ENCODE results near the gene FRS2. TPM values are rescaled to one million over a fixed set of nuclear protein-coding genes. Genes with fewer than 3 reads are reported as not detected.

Gene FRS2
- total and polyA plus RNA-seq, 2 experiments from 2014 or later, result 15.9 to 43.2 TPM

DNA sequence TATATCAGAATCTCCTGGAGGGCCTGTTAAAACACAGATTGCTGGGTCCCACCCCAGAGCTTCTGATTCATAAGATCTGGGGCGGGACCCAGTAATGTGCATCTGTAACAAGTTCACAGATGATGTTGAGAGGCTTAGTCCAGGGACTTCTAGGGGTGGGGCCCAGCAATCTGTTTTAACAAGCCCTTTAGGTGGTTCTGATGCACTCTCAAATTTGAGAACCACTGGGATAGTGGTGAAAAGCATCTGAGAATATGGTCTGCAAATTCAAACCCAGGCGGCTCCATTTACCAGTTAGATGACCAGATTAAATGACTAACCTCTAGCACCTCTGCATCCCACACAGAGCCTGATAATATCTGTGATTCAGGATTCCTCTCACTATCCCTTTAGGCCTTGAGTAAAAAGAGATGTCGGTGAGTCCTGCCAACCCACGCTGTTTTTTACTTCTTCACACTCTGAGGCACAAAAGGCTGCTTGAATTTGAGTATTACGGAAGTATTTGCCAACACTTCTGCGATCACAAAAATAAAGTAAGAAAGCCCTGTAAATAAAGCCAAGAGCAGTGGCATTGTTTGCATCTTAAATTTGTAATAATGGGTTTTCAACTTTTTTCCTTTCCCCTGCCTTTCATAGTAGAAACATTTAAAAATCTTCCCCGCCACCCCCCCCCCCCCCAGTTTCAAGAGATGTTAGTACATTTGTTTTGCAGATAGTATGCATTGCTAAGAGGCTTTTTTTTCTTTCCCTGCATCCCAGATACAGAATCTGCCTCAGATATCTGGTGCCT is 1.8 kb upstream of the FRS2 start:
- H3K27me3 ChIP-seq, result no peaks in the 10 kb centered on the region
- no peak overlapping the region for H3K27ac ChIP-seq
- DNase-seq (ENCODE audit: low read depth in 1 of 2, low spot score in 1 of 2), result peak in 1 of 2 donors; percentile 12
- TF ChIP-seq, protein P1, sequence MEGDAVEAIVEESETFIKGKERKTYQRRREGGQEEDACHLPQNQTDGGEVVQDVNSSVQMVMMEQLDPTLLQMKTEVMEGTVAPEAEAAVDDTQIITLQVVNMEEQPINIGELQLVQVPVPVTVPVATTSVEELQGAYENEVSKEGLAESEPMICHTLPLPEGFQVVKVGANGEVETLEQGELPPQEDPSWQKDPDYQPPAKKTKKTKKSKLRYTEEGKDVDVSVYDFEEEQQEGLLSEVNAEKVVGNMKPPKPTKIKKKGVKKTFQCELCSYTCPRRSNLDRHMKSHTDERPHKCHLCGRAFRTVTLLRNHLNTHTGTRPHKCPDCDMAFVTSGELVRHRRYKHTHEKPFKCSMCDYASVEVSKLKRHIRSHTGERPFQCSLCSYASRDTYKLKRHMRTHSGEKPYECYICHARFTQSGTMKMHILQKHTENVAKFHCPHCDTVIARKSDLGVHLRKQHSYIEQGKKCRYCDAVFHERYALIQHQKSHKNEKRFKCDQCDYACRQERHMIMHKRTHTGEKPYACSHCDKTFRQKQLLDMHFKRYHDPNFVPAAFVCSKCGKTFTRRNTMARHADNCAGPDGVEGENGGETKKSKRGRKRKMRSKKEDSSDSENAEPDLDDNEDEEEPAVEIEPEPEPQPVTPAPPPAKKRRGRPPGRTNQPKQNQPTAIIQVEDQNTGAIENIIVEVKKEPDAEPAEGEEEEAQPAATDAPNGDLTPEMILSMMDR (IDR thresholded peaks at IDR 0.05; ENCODE audit: low read depth, low read length), result no peak
- H3K36me3 ChIP-seq, result no peaks in the 10 kb centered on the region
- H3K9me3 ChIP-seq (ENCODE audit: low read depth), result no peaks in the 10 kb centered on the region
- no peak overlapping the region for H3K4me3 ChIP-seq
- peaks cover 15% of the 10 kb centered on the region for H3K4me1 ChIP-seq (ENCODE audit: low read depth)

DNA sequence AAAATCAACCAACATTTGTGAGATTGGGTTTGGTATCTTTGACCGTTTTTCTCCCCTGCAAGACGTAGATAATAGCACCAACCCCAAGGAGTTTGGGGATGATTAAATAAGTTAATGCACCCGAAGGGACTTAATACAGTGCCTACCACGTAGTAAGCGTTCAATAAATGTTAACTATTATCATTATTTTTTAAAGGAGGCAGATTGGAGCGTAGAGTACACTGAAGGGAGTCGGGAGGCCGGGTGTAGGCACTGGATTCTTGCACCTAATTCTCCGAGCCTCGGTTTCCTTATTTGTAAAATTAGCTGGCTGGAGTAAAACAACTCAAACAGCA is 367 bp upstream of the FRS2 start:
- H3K27me3 ChIP-seq, result no peaks in the 10 kb centered on the region
- H3K36me3 ChIP-seq, result no peaks in the 10 kb centered on the region
- H3K27ac ChIP-seq, result peak overlapping the region; percentile 100
- H3K4me1 ChIP-seq (ENCODE audit: low read depth), result peaks cover 26% of the 10 kb centered on the region
- H3K9me3 ChIP-seq (ENCODE audit: low read depth), result no peaks in the 10 kb centered on the region
- TF ChIP-seq, protein P1 (IDR thresholded peaks at IDR 0.05; ENCODE audit: low read depth, low read length), result no peak
- DNase-seq (ENCODE audit: low read depth in 1 of 2, low spot score in 1 of 2), result no peak
- peak overlapping the region; percentile 99 for H3K4me3 ChIP-seq

- no peak for DNase-seq (ENCODE audit: low read depth in 1 of 2, low spot score in 1 of 2)
- Histone ChIP-seq H3K9me3 (ENCODE audit: low read depth) (no peaks in the 10 kb centered on the region), H3K4me3 (peak overlapping the region; percentile 99), H3K4me1 (ENCODE audit: low read depth) (peaks cover 39% of the 10 kb centered on the region), H3K36me3 (no peaks in the 10 kb centered on the region), H3K27ac (peak overlapping the region; percentile 100), H3K27me3 (no peaks in the 10 kb centered on the region)
- TF ChIP-seq, protein P1 (IDR thresholded peaks at IDR 0.05; ENCODE audit: low read depth, low read length), result no peak
These were observed 865 bp downstream of the FRS2 start for GRCh38 chr12:69471076-69471430.

GRCh38 chr12:69471667-69472385 is 1.6 kb downstream of the FRS2 start:
- H3K27ac ChIP-seq, result peak overlapping the region; percentile 100
- peaks cover 46% of the 10 kb centered on the region for H3K4me1 ChIP-seq (ENCODE audit: low read depth)
- no peaks in the 10 kb centered on the region for H3K9me3 ChIP-seq (ENCODE audit: low read depth)
- no peak for DNase-seq (ENCODE audit: low read depth in 1 of 2, low spot score in 1 of 2)
- H3K36me3 ChIP-seq, result no peaks in the 10 kb centered on the region
- H3K4me3 ChIP-seq, result peak overlapping the region; percentile 99
- H3K27me3 ChIP-seq, result no peaks in the 10 kb centered on the region
- TF ChIP-seq, protein P1 (IDR thresholded peaks at IDR 0.05; ENCODE audit: low read depth, low read length), result no peak

DNA sequence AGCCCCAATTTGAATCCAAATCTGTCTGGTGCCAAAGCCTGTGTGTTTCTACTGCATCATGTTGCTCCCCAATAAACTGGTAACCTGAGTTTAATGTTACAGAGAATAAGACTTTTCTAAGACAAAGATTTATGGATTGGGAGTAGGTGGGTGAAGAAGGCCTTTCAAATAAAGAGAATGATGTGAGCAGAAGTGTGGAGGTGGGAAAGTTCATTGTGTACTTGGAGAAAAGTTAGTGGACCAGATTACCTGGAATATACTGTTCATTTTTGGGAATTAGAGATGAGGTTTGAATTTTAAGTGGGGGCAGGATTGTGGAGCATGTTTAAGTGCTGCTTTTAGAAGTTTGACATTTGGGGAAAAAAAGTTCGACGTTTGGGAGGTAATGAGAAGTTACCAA is 3.1 kb downstream of the FRS2 start:
- DNase-seq (ENCODE audit: low read depth in 1 of 2, low spot score in 1 of 2), result no peak
- Histone ChIP-seq H3K36me3 (no peaks in the 10 kb centered on the region), H3K4me3 (no peak overlapping the region), H3K9me3 (ENCODE audit: low read depth) (no peaks in the 10 kb centered on the region), H3K4me1 (ENCODE audit: low read depth) (peaks cover 47% of the 10 kb centered on the region), H3K27me3 (no peaks in the 10 kb centered on the region), H3K27ac (no peak overlapping the region)
- TF ChIP-seq, protein P1 (IDR thresholded peaks at IDR 0.05; ENCODE audit: low read depth, low read length), result no peak
